Endothelial cell of umbilical vein (primary cell): ENCODE data around the gene ADTRP. TPM values are rescaled to one million over a fixed set of nuclear protein-coding genes. Genes with fewer than 3 reads are reported as not detected.

ENCODE experiments used
- BruUV-seq: library from RNA; stranded (reverse); fragments of 400-500 nt; replicated peaks from 2 replicates; lab custom pipeline; 2021; lab: Mats Ljungman, UMichigan
- CTCF ChIA-PET: fragments of 300-600, 350-600 bp; sonication (Branson Sonifier 250); formaldehyde crosslinking; loops from one replicate; lab custom pipeline; 2021; ENCODE audit warnings: antibody characterized with exemption, inconsistent platforms; lab: Charles Lee
- POLR2A ChIA-PET: fragments of 300-600, 350-600 bp; sonication (Branson Sonifier 250); formaldehyde crosslinking; loops from one replicate; lab custom pipeline; 2021; ENCODE audit warnings: antibody characterized with exemption, inconsistent platforms; lab: Charles Lee
- DNase-seq: peaks from one replicate; pipeline ENCODE4 v3.0.0-alpha.2; 2011; ENCODE audit warnings: low read depth, low spot score
- FAIRE-seq: peaks from 2 replicates; lab custom pipeline; 2011; peaks lifted over from hg19 to GRCh38; lab: Jason Lieb, UNC
- H2AFZ ChIP-seq: 2 replicates; pipeline ENCODE4 v1.6.0; 2012; ENCODE audit warnings: low read depth, low read length, control low read depth, inconsistent platforms
- H3K27ac ChIP-seq: 2 replicates; pipeline ENCODE4 v1.5.1; 2011; ENCODE audit warnings: low read depth, mild to moderate bottlenecking, control low read depth, low read length, moderate library complexity; ENCODE audit not compliant: insufficient read depth
- H3K27me3 ChIP-seq, 2 experiments: 2 replicates each; pipeline versions ENCODE4 v1.6.0 to v1.6.1; 2011; ENCODE audit warnings: low read length in 2 of 2, mixed read lengths in 1 of 2; ENCODE audit not compliant: control insufficient read depth in 2 of 2, insufficient read depth in 2 of 2
- H3K36me3 ChIP-seq, 2 experiments: 2 replicates in 1 of 2; 3 replicates in 1 of 2; pipeline ENCODE4 v1.5.1; 2011; ENCODE audit warnings: low read length in 2 of 2, mild to moderate bottlenecking in 1 of 2, moderate library complexity in 1 of 2; ENCODE audit not compliant: control insufficient read depth in 2 of 2, insufficient read depth in 2 of 2; ENCODE audit errors: extremely low read depth in 1 of 2
- H3K4me1 ChIP-seq: 3 replicates; pipeline ENCODE4 v1.5.1; 2011; ENCODE audit warnings: mild to moderate bottlenecking, low read length; ENCODE audit not compliant: control insufficient read depth, insufficient read depth; ENCODE audit errors: extremely low read depth
- H3K4me2 ChIP-seq: 2 replicates; pipeline ENCODE4 v1.6.1; 2011; ENCODE audit warnings: low read length, control low read depth, mixed read lengths; ENCODE audit not compliant: insufficient read depth
- H3K4me3 ChIP-seq, 3 experiments: fragments of 200-600 bp in 1 of 3; sonication (generic), shearing (Covaris generic) in 1 of 3; replicated peaks in 1 of 3; 2 replicates each; pipeline ENCODE4 v1.5.1; 2011 to 2016; ENCODE audit warnings: control low read depth in 3 of 3, low read length in 3 of 3, mild to moderate bottlenecking in 2 of 3, inconsistent platforms in 1 of 3, low read depth in 1 of 3, moderate library complexity in 1 of 3; ENCODE audit not compliant: insufficient read depth in 1 of 3
- H3K79me2 ChIP-seq: 2 replicates; pipeline ENCODE4 v1.6.0; 2012; ENCODE audit warnings: low read length, inconsistent platforms; ENCODE audit not compliant: control insufficient read depth, insufficient read depth
- H3K9ac ChIP-seq: replicated peaks from 2 replicates; pipeline ENCODE3; 2011; ENCODE audit warnings: low read length, control low read depth; ENCODE audit not compliant: insufficient read depth; ENCODE audit errors: extremely low read depth
- H3K9me1 ChIP-seq: replicated peaks from 3 replicates; pipeline ENCODE4 v1.6.0; 2011; ENCODE audit warnings: mild to moderate bottlenecking, low read length; ENCODE audit not compliant: control insufficient read depth, insufficient read depth; ENCODE audit errors: extremely low read depth
- H3K9me3 ChIP-seq: replicated peaks from 2 replicates; pipeline ENCODE4 v1.5.1; 2012; ENCODE audit warnings: low read length, inconsistent platforms; ENCODE audit not compliant: control insufficient read depth, insufficient read depth
- H4K20me1 ChIP-seq: replicated peaks from 2 replicates; pipeline ENCODE3; 2011; ENCODE audit warnings: mild to moderate bottlenecking, low read length; ENCODE audit not compliant: control insufficient read depth, insufficient read depth; ENCODE audit errors: extremely low read depth
- CTCF ChIP-seq, 2 donors: IDR thresholded peaks; 1 replicate in 1 of 2; 2 replicates in 1 of 2; pipeline ENCODE4 v1.5.1; 2011; ENCODE audit warnings: low read length in 2 of 2, mild to moderate bottlenecking in 2 of 2, moderate library complexity in 2 of 2, control low read depth in 1 of 2, inconsistent platforms in 1 of 2, low read depth in 1 of 2; ENCODE audit not compliant: insufficient read depth in 1 of 2; ENCODE audit errors: extremely low read depth in 1 of 2
- EZH2 ChIP-seq: IDR thresholded peaks from 2 replicates; pipeline ENCODE4 v1.6.1; 2012; ENCODE audit warnings: borderline replicate concordance, low read depth, mild to moderate bottlenecking, moderate library complexity, low read length, inconsistent platforms; ENCODE audit not compliant: severe bottlenecking
- FOS ChIP-seq: IDR thresholded peaks from 2 replicates; pipeline ENCODE4 v1.6.1; 2011; ENCODE audit warnings: mild to moderate bottlenecking, low read length, moderate library complexity, borderline replicate concordance; ENCODE audit not compliant: insufficient read depth
- GATA2 ChIP-seq: IDR thresholded peaks from 2 replicates; pipeline ENCODE4 v1.7.0; 2011; ENCODE audit warnings: low read depth, mild to moderate bottlenecking, moderate library complexity, mixed read lengths, low read length; ENCODE audit not compliant: insufficient read length, insufficient read depth
- JUN ChIP-seq: IDR thresholded peaks from 2 replicates; pipeline ENCODE4 v1.6.1; 2011; ENCODE audit warnings: borderline replicate concordance, low read depth; ENCODE audit not compliant: insufficient read length, insufficient read depth
- MAX ChIP-seq: IDR thresholded peaks from 2 replicates; pipeline ENCODE4 v1.6.1; 2011; ENCODE audit not compliant: insufficient read depth, insufficient read length
- MYC ChIP-seq: IDR thresholded peaks from one replicate; pipeline ENCODE4 v1.6.1; 2011; ENCODE audit warnings: mild to moderate bottlenecking, low read depth, low read length
- POLR2A ChIP-seq: IDR thresholded peaks from 2 replicates; pipeline ENCODE4 v1.6.1; 2012; ENCODE audit warnings: low read depth, mild to moderate bottlenecking, control low read depth, low read length
- POLR2AphosphoS5 ChIP-seq: IDR thresholded peaks from 2 replicates; pipeline ENCODE4 v1.6.1; 2012; ENCODE audit warnings: low read depth, mild to moderate bottlenecking, control low read depth, low read length, moderate library complexity; ENCODE audit not compliant: insufficient read depth
- dilution Hi-C: fragments of 300-500 bp; cut with MboI; formaldehyde crosslinking; loops from one replicate; pipeline ENCODE4 v1.15.0; 2019; ENCODE audit warnings: low sequenced_read_pairs; ENCODE audit not compliant: extremely low pct_ligation_motif_present
- intact Hi-C: fragments of 100-400 bp; cut with micrococcal nuclease; formaldehyde crosslinking; loops from one replicate; pipeline ENCODE4 v1.10.0; 2022
- polyA plus RNA-seq, 4 experiments: library from polyadenylated mRNA; depleted of rRNA in 3 of 4; stranded (reverse) in 3 of 4; unstranded in 1 of 4; fragments of >200 nt; gene quantifications; 2 replicates each; pipeline versions ENCODE4 v1.2.1 to v1.2.3, GENCODE V29; 2011 to 2012; ENCODE audit warnings: missing spikeins in 1 of 4
- total RNA-seq: library from RNA; stranded (reverse); gene quantifications from 2 replicates; pipeline ENCODE4 v1.2.3, GENCODE V29; 2021

Gene ADTRP
- total and polyA plus RNA-seq, 2 donors (not counting 3 experiments of a cell fraction or from before 2014, with no cell fraction given): 3.3 to 4.4 TPM

GRCh38 chr6:11773013-11773412, 5.6 kb downstream of the ADTRP start:
- CTCF ChIA-PET: interaction anchor here (1.0 kb wide), 1 partner anchor 10 kb away, joined by 3 read pairs; no protein-coding TSS in a partner anchor
- H3K27ac ChIP-seq: no peak overlapping the region
- TF ChIP-seq MAX (no peak), MYC (no peak), GATA2 (no peak), POLR2AphosphoS5 (no peak), FOS (no peak), POLR2A (no peak), CTCF (IDR thresholded peaks at IDR 0.05; ENCODE audit: extremely low read depth in 1 of 2, insufficient read depth in 1 of 2, low read depth in 1 of 2, low read length in 2 of 2) (no peak), JUN (no peak), EZH2 (no peak)
- peaks cover under 1% of the 10 kb centered on the region for H3K79me2 ChIP-seq
- no peaks in the 10 kb centered on the region for H3K36me3 ChIP-seq
- intact Hi-C loops: no loop called here
- H3K9ac ChIP-seq: no peak overlapping the region
- no peaks in the 10 kb centered on the region for H3K9me3 ChIP-seq
- H2AFZ ChIP-seq: no peak overlapping the region
- no peaks in the 10 kb centered on the region for H3K27me3 ChIP-seq
- H4K20me1 ChIP-seq: no peaks in the 10 kb centered on the region
- H3K4me3 ChIP-seq: no peak overlapping the region
- DNase-seq (no peak), FAIRE-seq (no peak)
- dilution Hi-C loops: loop anchor here (25.0 kb wide), 1 partner anchor 514 kb away; the partner anchor contains the start of gene EDN1
- H3K4me2 ChIP-seq: no peak overlapping the region
- POLR2A ChIA-PET: no interaction called here
- BruUV-seq: no TSS peak
- no peaks in the 10 kb centered on the region for H3K9me1 ChIP-seq
- peaks cover 37% of the 10 kb centered on the region for H3K4me1 ChIP-seq
